Stimulated activated CD8-positive, alpha-beta memory T cell treated with anti-CD3 and anti-CD28 coated beads, Interleukin-4, amount 100 ng/mL, for 24 hours (primary cell): ENCODE data around the gene TAF1C.
"Not testable (repeated sequence)": the region's sequence is repeated elsewhere in the genome, so short reads cannot be mapped to it uniquely, and the experiment has no call there.

Experiments
- DNase-seq: peaks from one replicate; pipeline ENCODE4 v3.0.0-alpha.2; 2020; ENCODE audit warnings: low read depth

The TAF1C gene

GRCh38 chr16:84212154-84212553, 25.3 kb upstream of the TAF1C start:
- no peak for DNase-seq

- DNase-seq, result no peak
Observed at GRCh38 chr16:84209989-84210388, 23.1 kb upstream of the TAF1C start.

- no peak for DNase-seq
Observed at GRCh38 chr16:84207879-84208278, 21.0 kb upstream of the TAF1C start.

- DNase-seq, result no peak
Observed at GRCh38 chr16:84207251-84207650, 20.4 kb upstream of the TAF1C start.

- DNase-seq, result no peak
Observed at GRCh38 chr16:84205976-84206691, 19.3 kb upstream of the TAF1C start.

- DNase-seq, result not testable (repeated sequence)
Observed at GRCh38 chr16:84205123-84205522, 18.3 kb upstream of the TAF1C start.

GRCh38 chr16:84204551-84204950, 17.7 kb upstream of the TAF1C start:
- DNase-seq, result not testable (repeated sequence)

GRCh38 chr16:84199861-84200260, 13.0 kb upstream of the TAF1C start:
- no peak for DNase-seq

GRCh38 chr16:84199097-84199496, 12.2 kb upstream of the TAF1C start:
- no peak for DNase-seq

GRCh38 chr16:84198401-84198800, 11.5 kb upstream of the TAF1C start:
- DNase-seq, result no peak

- no peak for DNase-seq
Observed at GRCh38 chr16:84197466-84198128, 10.7 kb upstream of the TAF1C start.

GRCh38 chr16:84196727-84197394, 10.0 kb upstream of the TAF1C start:
- no peak for DNase-seq

- no peak for DNase-seq
Observed at GRCh38 chr16:84196101-84196500, 9.2 kb upstream of the TAF1C start.

- no peak for DNase-seq
Observed at GRCh38 chr16:84195201-84196093, 8.6 kb upstream of the TAF1C start.

- DNase-seq, result no peak
Observed at GRCh38 chr16:84194470-84195200, 7.8 kb upstream of the TAF1C start.

- DNase-seq, result no peak
Observed at GRCh38 chr16:84194018-84194417, 7.2 kb upstream of the TAF1C start.

- DNase-seq, result no peak
Observed at GRCh38 chr16:84193480-84193879, 6.6 kb upstream of the TAF1C start.

- DNase-seq, result no peak
Observed at GRCh38 chr16:84191466-84191865, 4.6 kb upstream of the TAF1C start.

GRCh38 chr16:84190731-84191388, 4.0 kb upstream of the TAF1C start, which contains the start of gene ADAD2:
ADAD2 (plus strand) TSS chr16:84191157; CDS start chr16:84191231, 74 bp downstream.
- no peak for DNase-seq

GRCh38 chr16:84184775-84185174, 2.1 kb downstream of the TAF1C start:
- DNase-seq, result no peak
